Measurements from ENCODE around the gene SLC9A3.

DNA sequence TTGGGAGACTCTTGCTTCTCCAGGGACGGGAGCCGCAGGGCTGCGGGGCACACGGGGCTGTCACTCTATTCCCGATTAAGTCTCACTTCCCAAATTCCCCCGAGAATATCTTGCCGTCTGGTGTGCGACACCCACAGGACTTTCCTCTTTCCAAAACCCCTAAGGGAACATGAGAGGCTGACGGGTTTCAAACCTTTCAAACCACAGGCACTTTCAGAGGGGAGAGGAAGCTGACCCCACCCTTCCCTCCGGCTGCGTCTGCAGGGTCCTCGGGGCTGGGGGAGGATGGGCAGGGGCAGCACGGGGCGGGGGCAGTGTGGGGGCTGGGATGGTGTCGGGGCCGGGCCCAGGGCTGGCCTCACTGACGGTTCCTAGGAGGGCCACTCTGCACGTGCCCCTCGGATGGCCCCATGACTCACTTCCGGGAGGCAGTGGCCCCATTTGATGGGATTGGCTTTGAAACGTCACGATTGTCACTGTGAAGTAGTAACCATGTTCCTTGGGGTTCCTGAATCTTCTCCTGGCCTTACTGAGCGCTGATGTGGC lies 38.2 kb downstream of the SLC9A3 start:
- TF ChIP-seq, protein P1, sequence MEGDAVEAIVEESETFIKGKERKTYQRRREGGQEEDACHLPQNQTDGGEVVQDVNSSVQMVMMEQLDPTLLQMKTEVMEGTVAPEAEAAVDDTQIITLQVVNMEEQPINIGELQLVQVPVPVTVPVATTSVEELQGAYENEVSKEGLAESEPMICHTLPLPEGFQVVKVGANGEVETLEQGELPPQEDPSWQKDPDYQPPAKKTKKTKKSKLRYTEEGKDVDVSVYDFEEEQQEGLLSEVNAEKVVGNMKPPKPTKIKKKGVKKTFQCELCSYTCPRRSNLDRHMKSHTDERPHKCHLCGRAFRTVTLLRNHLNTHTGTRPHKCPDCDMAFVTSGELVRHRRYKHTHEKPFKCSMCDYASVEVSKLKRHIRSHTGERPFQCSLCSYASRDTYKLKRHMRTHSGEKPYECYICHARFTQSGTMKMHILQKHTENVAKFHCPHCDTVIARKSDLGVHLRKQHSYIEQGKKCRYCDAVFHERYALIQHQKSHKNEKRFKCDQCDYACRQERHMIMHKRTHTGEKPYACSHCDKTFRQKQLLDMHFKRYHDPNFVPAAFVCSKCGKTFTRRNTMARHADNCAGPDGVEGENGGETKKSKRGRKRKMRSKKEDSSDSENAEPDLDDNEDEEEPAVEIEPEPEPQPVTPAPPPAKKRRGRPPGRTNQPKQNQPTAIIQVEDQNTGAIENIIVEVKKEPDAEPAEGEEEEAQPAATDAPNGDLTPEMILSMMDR (IDR thresholded peaks at IDR 0.05), result no peak
- TF ChIP-seq POLR2A (IDR thresholded peaks at IDR 0.05), result no peak
- TF ChIP-seq POLR2AphosphoS5 (IDR thresholded peaks at IDR 0.05), result no peak
- no peak for TF ChIP-seq EP300 (IDR thresholded peaks at IDR 0.05; ENCODE audit: low read depth)

Data from transverse colon (tissue), 4 donors.